Loucy (cell line): Measurements from ENCODE around the gene CDR2L.
A peak's percentile ranks its signal among the peaks of the same experiment; 100 is the strongest.

Source experiments
- H2AFZ ChIP-seq: fragments of 200-600 bp; sonication (generic); 2 replicates; pipeline ENCODE4 v1.6.0; 2016; ENCODE audit warnings: antibody characterized with exemption, mild to moderate bottlenecking, low read length, moderate library complexity
- H3F3A ChIP-seq: fragments of 200-600 bp; 2 replicates; pipeline ENCODE4 v1.6.0; 2016; ENCODE audit warnings: antibody characterized with exemption, low read depth, mild to moderate bottlenecking
- H3K27me3 ChIP-seq: fragments of 200-600 bp; sonication (generic); 2 replicates; pipeline ENCODE4 v1.6.1; 2014; ENCODE audit warnings: low read length, mild to moderate bottlenecking; ENCODE audit not compliant: insufficient read depth, poor library complexity, severe bottlenecking
- H3K36me3 ChIP-seq: fragments of 200-600 bp; sonication (generic); 2 replicates; pipeline ENCODE4 v1.6.1; 2016; ENCODE audit warnings: low read length; ENCODE audit not compliant: insufficient read depth
- H3K4me1 ChIP-seq: fragments of 200-600 bp; sonication (generic); 2 replicates; pipeline ENCODE4 v1.5.1; 2014; ENCODE audit warnings: low read length, mild to moderate bottlenecking; ENCODE audit not compliant: insufficient read depth, poor library complexity, severe bottlenecking
- H3K4me2 ChIP-seq: fragments of 200-600 bp; sonication (generic); 2 replicates; pipeline ENCODE4 v1.6.0; 2014; ENCODE audit warnings: antibody characterized with exemption, low read length, low read depth, mild to moderate bottlenecking; ENCODE audit not compliant: poor library complexity, severe bottlenecking
- H3K4me3 ChIP-seq: fragments of 200-600 bp; sonication (generic); 2 replicates; pipeline ENCODE4 v1.5.1; 2014; ENCODE audit warnings: low read length, mild to moderate bottlenecking, mixed read lengths; ENCODE audit not compliant: poor library complexity, severe bottlenecking
- H3K79me2 ChIP-seq: fragments of 200-600 bp; sonication (generic); 2 replicates; pipeline ENCODE4 v1.6.1; 2014; ENCODE audit warnings: low read length; ENCODE audit not compliant: insufficient read depth
- H3K9ac ChIP-seq: fragments of 200-600 bp; sonication (generic); 2 replicates; pipeline ENCODE4 v1.6.0; 2014; ENCODE audit warnings: mild to moderate bottlenecking, low read depth, low read length, moderate library complexity; ENCODE audit not compliant: poor library complexity, severe bottlenecking
- H3K9me2 ChIP-seq: fragments of 200-600 bp; sonication (generic); replicated peaks from 2 replicates; pipeline ENCODE4 v1.6.1; 2016; ENCODE audit warnings: low read depth, low read length, mixed read lengths
- H3K9me3 ChIP-seq: fragments of 200-600 bp; sonication (generic); 2 replicates; pipeline ENCODE4 v1.6.1; 2014; ENCODE audit warnings: mild to moderate bottlenecking, antibody characterized with exemption, low read length, low read depth; ENCODE audit not compliant: insufficient read depth
- H4K20me1 ChIP-seq: fragments of 200-600 bp; sonication (generic); 2 replicates; pipeline ENCODE4 v1.6.0; 2014; ENCODE audit warnings: antibody characterized with exemption, low read length, mild to moderate bottlenecking; ENCODE audit not compliant: insufficient read depth, poor library complexity, severe bottlenecking
- CTCF ChIP-seq: fragments of 200-600 bp; sonication (generic); conservative IDR thresholded peaks from 2 replicates; pipeline ENCODE4 v1.5.1; 2014; ENCODE audit warnings: mild to moderate bottlenecking, antibody characterized with exemption, low read length
- EZH2phosphoT487 ChIP-seq: fragments of 200-600 bp; IDR thresholded peaks from 2 replicates; pipeline ENCODE4 v1.6.1; 2018; ENCODE audit warnings: antibody characterized with exemption, mild to moderate bottlenecking, moderate library complexity, borderline replicate concordance

CDR2L gene

GRCh38 chr17:74959826-74960515 lies 27.5 kb upstream of the CDR2L start:
- no peak overlapping the region for H3K4me3 ChIP-seq
- no peaks in the 10 kb centered on the region for H3K9me2 ChIP-seq
- no peaks in the 10 kb centered on the region for H3F3A ChIP-seq
- peaks cover 7% of the 10 kb centered on the region for H3K4me1 ChIP-seq
- H4K20me1 ChIP-seq = no peaks in the 10 kb centered on the region
- H2AFZ ChIP-seq = peak overlapping the region; percentile 66
- no peak overlapping the region for H3K9ac ChIP-seq
- no peaks in the 10 kb centered on the region for H3K9me3 ChIP-seq
- no peaks in the 10 kb centered on the region for H3K27me3 ChIP-seq
- TF ChIP-seq EZH2phosphoT487 (no peak), CTCF (no peak)
- H3K79me2 ChIP-seq = no peaks in the 10 kb centered on the region
- no peaks in the 10 kb centered on the region for H3K36me3 ChIP-seq
- H3K4me2 ChIP-seq = no peak overlapping the region

- TF ChIP-seq EZH2phosphoT487 = no peak
- peak; percentile 71 for TF ChIP-seq CTCF
- H3K4me2 ChIP-seq = peak overlapping the region; percentile 36
- H3F3A ChIP-seq = no peaks in the 10 kb centered on the region
- no peak overlapping the region for H3K9ac ChIP-seq
- peak overlapping the region; percentile 66 for H2AFZ ChIP-seq
- peak overlapping the region; percentile 46 for H3K4me3 ChIP-seq
- no peaks in the 10 kb centered on the region for H3K9me3 ChIP-seq
- H3K79me2 ChIP-seq = no peaks in the 10 kb centered on the region
- H3K4me1 ChIP-seq = peaks cover 7% of the 10 kb centered on the region
- no peaks in the 10 kb centered on the region for H4K20me1 ChIP-seq
- no peaks in the 10 kb centered on the region for H3K9me2 ChIP-seq
- no peaks in the 10 kb centered on the region for H3K36me3 ChIP-seq
- H3K27me3 ChIP-seq = no peaks in the 10 kb centered on the region
These were observed 26.7 kb upstream of the CDR2L start for GRCh38 chr17:74960570-74961342.

GRCh38 chr17:74961657-74962350 lies 25.6 kb upstream of the CDR2L start:
- no peak overlapping the region for H3K9ac ChIP-seq
- TF ChIP-seq CTCF = peak; percentile 72
- TF ChIP-seq EZH2phosphoT487 = no peak
- H3K27me3 ChIP-seq = no peaks in the 10 kb centered on the region
- no peak overlapping the region for H3K4me2 ChIP-seq
- H4K20me1 ChIP-seq = no peaks in the 10 kb centered on the region
- H3K36me3 ChIP-seq = no peaks in the 10 kb centered on the region
- H3K79me2 ChIP-seq = no peaks in the 10 kb centered on the region
- no peak overlapping the region for H2AFZ ChIP-seq
- no peaks in the 10 kb centered on the region for H3K9me3 ChIP-seq
- H3K4me1 ChIP-seq = peaks cover 7% of the 10 kb centered on the region
- H3K4me3 ChIP-seq = no peak overlapping the region
- no peaks in the 10 kb centered on the region for H3F3A ChIP-seq
- no peaks in the 10 kb centered on the region for H3K9me2 ChIP-seq
